NCI-H1105 treated with DMSO at 0.1 percent for 48 hours (cell line): ENCODE results near the gene FOXK2.
"Not testable (repeated sequence)": the region's sequence is repeated elsewhere in the genome, so short reads cannot be mapped to it uniquely, and the experiment has no call there.

Experiments used
- DNase-seq: peaks from one replicate; lab custom pipeline; 2025; lab: John Stamatoyannopoulos, UW

Gene FOXK2

DNA sequence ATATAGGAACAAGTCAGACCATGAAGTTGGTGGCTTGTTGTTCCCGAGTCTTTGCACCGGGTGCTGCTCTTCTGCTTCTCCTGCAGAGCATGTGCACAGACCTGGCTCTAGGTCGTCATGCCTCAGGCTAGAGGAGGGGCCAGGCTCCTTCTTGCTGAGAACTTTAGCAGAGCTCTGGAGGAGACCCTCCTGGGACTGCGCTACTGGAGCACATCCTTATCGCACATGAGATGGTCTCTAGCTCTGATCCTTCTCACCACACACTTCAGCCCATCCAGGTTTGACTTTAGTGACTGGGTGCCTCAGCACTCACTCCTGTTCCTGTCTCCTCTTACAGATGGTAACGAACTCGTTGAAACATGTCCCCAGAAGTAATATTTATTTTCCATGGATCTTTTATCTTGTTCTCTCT is 14.9 kb downstream of the FOXK2 start:
- DNase-seq = no peak

DNA sequence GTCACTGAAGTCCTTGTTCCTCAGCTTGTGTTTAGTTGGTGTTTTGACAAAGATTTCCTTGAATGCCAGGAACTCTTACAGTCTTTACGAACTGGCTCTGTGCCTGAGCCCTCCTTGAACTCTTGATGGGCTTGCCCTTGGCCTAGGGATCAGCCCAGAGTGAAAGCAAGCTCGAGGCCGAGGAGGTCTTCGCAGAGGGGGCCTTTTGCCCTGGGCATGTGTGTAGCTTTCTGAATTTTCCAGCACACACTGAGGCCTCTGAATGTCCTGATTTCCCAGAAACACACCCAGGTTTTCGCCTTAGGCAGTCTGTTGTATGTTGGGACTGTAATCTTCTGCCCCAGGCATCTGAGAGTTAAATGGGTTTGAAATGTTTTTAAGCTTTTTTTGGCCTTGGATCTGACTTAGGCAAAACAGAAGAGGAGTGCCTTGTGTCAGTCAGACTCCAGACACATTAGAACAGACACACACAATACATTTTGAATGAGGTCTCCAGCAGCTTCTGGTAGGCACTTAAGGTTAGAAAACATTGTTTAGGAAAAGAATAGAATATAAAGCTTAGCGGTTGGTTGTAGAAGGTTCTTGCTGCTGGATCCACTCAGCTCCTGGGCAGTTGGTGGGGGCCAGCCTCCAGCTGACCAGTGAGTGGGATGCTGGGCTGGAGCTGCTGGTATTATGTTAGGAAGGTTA is 17.1 kb downstream of the FOXK2 start:
- no peak for DNase-seq

DNA sequence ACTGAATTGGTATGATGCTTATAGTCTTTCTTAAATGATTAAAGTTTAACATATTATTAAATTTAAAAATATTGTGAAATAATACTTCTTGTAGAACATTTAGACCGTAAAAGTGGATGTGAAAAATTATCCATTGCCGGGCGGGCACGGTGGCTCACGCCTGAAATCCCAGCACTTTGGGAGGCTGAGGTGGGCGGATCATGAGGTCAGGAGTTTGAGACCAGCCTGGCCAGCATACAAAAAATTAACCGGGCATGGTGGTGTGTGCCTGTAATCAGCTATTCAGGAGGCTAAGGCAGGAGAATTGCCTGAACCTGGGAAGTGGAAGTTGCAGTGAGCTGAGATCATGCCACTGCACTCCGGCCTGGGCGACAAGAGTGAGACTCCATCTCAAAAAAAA is 17.7 kb downstream of the FOXK2 start:
- not testable (repeated sequence) for DNase-seq

DNA sequence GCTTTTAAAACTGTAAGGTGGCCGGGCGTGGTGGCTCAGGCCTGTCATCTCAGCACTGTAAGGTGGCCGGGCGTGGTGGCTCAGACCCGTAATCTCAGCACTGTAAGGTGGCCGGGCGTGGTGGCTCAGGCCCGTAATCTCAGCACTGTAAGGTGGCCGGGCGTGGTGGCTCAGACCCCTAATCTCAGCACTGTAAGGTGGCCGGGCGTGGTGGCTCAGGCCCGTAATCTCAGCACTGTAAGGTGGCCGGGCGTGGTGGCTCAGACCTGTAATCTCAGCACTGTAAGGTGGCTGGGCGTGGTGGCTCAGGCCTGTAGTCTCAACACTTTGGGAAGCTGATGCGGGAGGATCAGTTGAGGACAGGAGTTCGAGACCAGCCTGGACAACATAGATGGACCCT is 19.5 kb downstream of the FOXK2 start:
- not testable (repeated sequence) for DNase-seq

DNA sequence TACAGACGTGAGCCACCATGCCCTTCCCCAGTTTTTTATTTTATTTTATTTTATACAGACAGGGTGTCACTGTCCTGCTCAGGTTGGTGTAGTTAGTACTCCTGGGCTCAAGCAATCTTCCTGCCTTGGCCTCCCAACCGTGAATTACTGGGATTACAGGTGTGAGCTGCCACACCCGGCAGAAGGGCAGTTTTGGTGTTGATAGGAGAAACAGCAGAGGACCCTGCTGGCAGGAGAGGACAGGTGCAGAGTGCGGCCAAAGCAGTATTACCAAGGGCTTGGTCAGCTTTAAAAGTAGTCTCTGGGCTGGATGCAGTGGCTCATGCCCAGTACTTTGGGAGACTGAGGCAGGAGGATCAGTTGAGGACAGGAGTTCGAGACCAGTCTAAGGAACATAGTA is 22.9 kb downstream of the FOXK2 start:
- DNase-seq = no peak

DNA sequence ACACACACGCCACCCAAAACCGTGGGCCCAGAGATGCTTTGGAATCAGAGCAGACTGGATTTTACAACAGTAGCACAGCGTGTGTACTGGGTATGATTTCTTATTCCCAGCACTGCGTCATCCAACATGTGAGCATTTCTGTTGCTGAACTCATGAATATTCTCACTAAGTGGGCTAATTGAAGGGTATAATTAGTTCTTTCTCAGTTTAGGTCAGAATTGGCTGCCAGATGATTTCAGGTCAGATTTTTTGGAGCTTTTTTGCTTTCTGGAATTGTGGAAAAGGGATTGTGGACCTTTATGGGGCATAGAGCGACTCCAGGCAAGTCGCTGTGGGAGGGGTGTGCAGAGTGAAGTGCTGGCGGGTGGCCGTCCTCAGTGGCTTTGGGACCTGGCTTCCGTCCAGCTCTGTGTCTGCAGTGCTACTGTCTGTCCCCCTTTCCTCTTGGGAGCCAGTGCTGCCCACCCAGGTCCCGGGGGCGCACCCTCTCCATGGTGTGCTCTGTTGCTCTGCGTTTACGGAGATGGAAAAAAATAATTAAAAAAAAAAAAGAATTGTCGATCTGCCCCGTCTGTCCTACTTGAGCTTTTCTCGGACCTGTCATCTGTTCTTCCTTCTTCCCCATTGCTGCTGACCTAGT is 25.0 kb downstream of the FOXK2 start:
- DNase-seq = no peak

DNA sequence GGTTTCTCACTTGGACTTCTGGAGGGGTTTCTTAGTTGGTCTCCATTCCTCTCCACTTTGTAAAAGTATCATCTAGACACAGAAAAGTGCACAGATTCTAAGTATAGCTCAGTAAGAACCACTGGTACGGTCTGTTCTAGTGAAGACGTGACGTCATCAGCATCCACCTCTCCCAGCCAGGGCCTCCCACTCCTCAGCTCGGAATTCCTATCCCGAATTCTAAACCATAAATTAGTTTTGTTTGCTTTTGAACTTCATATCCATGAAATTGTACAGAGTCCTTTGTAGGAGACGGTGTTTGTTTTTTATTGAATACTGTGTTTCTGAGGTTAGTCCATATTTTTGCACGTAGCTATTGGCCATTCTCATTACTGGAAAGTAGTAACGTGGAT is 25.5 kb downstream of the FOXK2 start:
- no peak for DNase-seq

DNA sequence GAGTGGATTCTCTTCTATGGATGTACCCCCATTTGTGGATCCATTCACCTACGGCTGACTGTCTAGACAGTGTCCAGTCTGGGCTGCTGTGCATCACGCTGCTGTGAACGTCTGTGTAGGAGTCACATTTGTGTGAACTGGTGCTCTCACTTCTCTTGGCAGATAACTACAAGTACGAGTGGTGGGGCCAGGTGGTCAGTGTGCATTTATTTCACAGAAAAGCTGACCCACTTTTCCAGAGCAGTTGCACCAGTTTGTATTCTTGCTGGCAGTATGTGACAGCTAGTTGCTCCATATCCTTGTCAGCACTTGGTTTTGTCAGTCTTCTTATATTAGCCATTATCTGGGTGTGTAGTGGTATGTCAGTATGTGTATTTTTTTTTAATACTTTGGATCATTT is 28.4 kb downstream of the FOXK2 start:
- DNase-seq = no peak

DNA sequence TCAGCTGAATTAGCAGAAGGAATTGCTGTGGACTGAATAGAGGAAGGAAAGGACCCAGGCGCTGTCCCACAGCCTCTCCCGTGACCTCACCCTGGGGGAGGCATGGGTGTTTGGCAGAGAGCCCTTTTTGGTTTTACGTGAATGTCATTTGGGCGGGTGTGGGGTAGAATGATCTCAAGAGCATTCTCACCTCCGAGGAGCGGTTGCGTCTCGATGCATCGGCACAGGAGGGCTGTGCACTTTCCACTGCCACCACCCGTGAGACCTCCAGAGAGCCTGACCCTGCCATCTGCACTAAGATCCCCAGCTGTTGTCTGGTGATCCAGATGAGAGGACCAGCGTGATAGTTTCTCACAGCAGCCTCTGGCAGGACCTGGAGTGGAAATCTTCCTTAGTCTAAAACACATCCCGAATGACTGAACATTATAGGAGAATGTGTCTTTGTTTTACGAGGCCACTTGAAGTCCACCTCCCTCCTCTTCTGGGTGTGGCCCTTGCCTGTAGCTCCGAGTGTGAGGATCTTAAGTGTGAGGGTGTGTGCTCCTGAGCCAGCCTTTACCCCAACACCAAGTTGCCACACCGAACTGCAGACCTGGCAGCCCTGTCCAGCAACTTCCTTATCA is 29.3 kb downstream of the FOXK2 start:
- no peak for DNase-seq

DNA sequence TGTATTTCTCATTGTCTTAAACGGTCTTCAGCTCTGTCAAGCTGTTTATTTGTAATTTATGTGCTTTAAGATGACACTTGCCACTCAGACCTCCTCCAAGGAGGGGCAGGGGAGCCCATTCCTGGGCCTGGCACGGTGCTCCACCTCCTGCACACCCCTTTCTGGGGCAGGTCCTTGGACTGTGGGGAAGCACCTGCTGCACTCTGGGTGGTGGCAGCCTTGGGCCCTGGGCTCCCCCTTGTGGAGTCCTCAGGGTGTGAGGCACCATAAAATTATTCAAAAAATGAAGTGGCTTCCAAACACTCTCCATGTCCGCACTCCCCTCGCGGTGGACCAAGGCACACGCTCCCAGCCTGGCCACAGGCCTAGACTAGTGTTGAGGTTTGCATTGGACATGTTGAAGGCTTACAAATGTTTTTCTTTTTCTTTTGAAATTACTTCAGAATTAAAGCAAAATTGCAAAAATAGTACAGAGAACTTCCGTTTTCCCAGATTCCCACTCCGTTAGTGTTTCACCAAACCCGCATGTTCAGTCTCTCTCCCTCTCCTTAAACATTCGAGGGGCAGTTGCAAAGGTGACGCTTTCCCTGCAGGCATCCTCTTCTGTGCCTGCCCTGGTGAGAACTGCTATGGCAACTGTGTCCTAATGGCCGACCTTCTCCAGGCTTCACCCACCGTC is 32.4 kb downstream of the FOXK2 start:
- peak; percentile 40 for DNase-seq

DNA sequence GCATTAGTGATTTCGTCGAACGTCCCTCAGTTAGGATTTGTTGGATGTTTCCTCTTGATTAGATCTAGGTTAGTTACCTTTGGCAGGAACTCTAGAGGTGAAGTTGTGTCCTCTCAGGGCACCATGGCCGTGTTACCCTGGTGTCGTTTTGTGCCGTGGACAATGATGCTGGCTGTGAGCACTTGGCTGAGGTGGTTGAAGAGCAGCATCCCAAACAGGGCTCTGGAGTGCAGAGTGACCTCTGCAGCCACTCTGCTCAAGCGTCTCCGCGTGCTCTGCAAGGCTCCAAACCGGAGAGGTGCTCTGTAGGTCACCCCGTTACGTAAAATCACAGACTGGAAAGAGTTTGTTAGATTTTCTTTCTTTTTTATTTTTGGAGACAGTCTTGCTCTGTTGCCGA is 33.0 kb downstream of the FOXK2 start:
- no peak for DNase-seq

DNA sequence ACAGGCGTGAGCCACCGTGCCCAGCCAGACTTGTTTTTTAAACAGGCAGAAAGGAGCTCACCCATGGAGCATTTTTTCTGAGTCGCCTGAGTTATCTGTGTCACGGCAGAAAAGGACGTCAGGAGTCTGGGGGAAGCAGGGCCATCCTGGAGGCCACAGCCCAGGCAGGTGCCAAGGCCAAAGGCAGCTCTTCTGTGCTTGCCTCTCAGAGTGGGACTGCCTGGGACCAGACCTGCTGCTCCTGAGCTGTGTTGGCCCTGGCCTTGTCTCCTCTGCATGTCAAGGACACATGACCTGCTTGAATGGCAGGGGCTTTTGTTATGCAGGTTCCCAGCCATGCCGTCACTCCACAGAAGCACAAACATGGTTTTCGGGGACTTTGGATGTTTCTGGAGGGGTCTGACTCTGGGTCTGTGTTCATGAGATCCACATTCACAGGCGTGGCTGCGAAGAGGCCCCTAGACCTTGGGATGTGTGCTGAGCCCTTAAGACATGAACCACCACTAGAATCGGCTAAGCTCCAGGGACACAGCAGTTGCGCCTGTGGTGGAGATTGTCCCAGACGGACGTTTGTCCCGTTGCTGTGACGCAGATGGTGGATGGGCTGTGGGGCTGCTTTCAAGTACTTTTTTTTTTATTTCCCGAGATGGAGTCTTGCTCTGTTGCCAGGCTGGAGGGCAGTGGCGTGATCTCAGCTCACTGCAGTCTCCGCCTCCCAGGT is 33.8 kb downstream of the FOXK2 start:
- no peak for DNase-seq

DNA sequence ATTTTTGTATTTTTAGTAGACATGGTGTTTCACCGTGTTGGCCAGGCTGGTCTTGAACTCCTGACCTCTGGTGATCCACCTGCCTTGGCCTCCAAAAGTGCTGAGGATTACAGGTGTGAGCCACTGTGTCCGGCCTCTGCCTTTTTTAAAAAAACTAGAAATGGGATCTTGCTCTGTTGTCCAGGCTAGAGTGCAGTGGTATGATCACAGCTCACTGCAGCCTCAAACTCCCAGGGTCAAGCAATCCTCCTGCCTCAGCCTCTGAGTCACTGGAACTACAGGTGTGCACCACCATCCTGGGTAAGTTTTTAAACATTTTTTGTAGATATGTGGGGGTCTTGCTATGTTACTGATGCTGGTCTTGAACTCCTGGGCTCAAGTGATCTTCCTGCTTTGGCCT is 38.0 kb downstream of the FOXK2 start:
- DNase-seq = not testable (repeated sequence)

DNA sequence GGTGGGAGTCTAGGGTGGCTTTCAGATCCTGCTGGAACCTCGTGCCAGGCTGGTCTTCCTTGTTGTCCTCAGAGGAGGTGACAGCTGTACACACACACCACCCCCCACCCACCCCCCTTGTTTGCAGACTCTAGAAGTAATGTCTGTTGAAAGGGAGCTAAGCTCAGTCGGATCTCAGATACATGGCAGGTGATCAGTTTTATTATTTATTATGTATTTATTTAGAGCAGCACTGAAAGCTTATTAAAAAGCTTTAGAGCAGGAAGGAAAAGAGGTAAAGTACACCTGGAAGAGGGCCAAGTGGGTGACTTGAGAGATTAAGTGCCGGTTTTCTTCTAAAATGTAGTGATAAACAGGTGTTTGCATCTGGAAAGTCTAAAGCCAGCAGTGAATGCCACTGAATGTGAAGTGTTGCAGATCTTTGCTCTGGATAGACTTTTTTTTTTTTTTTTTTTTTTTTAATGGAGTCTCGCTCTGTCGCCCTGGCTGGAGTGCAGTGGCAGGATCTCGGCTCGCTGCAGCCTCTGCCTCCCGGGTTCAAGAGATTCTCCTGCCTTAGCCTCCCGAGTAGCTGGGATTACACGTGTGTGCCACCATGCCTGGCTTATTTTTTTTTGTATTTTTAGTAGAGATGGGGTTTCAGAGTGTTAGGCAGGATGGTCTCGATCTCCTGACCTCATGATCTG is 40.2 kb downstream of the FOXK2 start:
- peak; percentile 95 for DNase-seq

DNA sequence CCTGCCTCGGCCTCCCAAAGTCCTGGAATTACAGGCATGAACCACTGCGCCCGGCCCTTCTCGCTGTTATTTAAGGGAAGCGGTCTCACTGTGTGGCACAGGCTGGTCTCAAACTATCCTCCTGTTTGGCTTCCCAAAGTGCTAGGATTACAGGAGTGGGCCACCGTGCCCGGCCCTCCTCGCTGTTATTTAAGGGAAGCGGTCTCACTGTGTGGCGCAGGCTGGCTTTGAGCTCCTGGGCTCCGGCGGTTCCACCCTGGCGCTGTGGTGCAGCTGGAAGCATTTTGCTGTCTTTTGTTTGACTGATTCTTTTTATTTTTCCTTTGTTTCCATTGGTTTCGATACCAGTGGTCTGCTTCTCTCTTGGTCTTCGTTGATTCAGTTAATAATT is 40.7 kb downstream of the FOXK2 start:
- DNase-seq = no peak

DNA sequence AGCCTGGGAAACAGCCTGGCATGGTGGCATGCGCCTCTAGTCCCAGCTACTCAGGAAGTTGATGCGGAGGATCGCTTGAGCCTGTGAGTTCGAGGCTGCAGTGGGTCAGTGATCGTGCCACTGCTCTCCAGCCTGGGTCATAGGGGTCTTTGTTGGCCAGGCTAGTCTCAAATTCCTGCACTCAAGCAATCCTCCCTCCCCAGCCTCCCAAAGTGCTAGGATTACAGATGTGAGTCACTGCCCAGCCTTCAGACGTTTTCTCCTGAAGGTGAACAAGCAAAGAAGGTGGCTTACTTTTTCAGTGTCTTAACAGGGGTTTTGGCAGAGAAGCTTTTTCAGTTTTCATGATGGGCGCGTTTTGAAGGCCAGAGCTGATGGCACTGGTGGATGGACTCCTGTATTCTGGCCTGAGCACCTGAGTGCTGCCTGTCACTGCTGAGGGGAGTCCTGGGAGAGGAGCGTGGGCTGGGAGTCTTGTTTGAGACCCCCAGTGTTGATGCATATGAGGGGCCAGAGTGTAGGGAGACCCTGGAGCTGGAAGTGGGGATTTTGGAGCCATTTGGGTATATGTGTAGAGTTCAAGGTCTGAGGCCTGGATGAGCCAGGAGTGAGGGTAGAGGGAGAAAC is 41.4 kb downstream of the FOXK2 start:
- no peak for DNase-seq

DNA sequence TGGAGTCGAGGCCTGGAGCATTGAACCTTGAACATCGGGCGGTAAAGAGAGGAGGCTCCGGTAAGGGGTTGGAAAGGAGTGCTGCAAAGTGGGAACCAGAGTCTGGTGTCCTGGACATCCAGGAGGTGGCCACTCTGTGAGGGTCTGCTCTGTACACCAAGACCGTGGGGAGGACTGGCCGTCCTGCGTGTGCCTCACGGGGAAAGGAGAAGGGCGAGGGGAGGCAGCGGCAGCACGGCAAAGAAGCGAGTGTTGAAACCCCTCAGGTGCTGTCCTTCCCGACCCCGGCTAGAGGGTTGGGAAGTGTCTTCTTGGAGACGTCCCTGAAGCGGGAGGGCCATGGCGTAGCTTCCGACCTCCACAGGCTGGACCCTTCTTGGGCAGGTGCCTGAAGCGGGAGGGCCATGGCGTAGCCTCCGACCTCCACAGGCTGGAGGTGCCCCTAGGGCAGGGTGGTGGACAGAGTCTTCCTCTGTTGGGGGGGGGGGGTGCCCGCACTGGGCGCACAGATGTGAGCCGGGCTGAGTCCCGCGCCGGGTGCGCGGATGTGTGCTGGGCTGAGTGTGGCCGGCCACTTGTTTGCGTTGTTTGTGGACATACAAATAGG is 42.0 kb downstream of the FOXK2 start:
- DNase-seq = no peak

DNA sequence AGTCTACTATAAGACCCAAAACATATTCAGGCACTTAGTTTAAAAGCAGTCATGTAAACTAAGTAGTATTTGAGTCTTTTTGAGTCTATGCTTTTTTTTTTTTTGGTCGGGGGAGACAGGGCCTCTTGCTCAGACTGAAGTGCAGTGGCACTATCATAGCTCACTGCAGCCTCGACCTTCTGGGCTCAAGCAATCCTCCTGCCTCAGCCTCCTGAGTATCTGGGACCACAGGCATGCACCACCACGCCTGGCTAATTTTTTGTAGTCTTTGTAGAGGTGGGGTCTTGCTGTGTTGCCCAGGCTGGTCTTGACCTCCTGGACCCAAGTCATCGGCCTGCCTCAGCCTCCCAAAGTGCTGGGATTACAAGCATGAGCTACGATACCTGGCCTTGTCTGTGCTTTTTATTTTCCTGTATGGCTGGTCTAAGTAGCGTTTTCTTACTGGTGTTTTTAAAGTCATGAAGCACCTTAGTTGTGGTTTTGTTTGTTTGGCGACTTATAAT is 43.2 kb downstream of the FOXK2 start:
- DNase-seq = not testable (repeated sequence)

DNA sequence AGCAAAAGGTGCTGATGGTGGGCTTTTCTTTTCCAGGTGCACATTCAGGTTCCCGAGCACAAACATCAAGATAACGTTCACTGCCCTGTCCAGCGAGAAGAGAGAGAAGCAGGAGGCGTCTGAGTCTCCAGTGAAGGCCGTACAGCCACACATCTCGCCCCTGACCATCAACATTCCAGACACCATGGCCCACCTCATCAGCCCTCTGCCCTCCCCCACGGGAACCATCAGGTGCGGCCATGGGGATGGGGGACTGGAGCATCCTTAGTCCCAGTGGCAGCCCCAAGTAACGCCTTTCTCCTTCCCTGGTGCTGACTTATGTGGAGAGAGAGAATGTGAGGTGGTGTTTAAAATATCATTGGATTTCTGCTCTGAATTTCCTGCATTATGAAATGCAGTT is 43.8 kb downstream of the FOXK2 start:
- no peak for DNase-seq

DNA sequence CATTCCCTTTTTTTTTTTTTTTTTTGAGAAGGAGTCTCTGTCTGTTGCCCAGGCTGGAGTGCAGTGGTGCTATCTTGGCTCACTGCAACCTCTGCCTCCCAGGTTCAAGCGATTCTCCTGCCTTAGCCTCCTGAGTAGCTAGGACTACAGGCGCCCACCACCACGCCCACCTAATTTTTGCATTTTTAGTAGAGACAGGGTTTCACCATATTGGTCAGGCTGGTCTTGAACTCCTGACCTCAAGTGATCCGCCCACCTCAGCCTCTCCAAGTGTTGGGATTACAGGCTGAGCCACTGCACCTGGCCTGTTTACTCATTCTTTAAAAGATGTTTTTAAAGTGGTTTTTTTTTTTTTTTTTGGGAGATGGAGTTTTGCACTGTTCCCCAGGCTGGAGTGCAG is 44.2 kb downstream of the FOXK2 start:
- DNase-seq = not testable (repeated sequence)

DNA sequence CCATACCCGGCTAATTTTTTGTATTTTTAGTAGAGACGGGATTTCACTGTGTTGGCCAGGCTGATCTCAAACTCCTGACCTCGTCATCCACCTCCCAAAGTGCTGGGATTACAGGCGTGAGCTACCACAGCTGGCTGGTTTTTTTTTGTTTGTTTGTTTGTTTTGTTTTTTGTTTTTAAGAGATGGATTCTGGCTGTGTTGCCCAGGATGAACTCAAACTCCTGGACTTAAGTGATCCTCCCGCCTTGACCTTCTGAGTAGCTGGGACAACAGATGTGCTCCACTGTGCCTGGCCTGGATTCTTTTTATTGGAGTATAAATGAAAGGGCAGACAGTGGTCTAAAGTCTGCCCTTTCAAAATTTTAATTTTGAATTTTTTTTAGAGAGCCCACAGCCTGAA is 44.7 kb downstream of the FOXK2 start:
- no peak for DNase-seq
